Measurements from ENCODE around the gene IGFL2.

- TF ChIP-seq YY1 (IDR thresholded peaks at IDR 0.05; ENCODE audit: insufficient read depth, insufficient read length) (no peak), ZNF274 (IDR thresholded peaks at IDR 0.05; ENCODE audit: low read depth, low read length) (no peak)
Observed at GRCh38 chr19:46197314-46198070, 49.5 kb downstream of the IGFL2 start.

Measured in NT2/D1 (cell line).